HG03432 (cell line): Measurements from ENCODE around the gene PHETA2.

Experiments used
- ATAC-seq: cut with Tn5 transposase; IDR thresholded peaks from one replicate; pipeline ENCODE4 v1.9.1; 2021; ENCODE audit warnings: mild to moderate bottlenecking, moderate library complexity; ENCODE audit not compliant: unreplicated experiment

Gene PHETA2, protein sequence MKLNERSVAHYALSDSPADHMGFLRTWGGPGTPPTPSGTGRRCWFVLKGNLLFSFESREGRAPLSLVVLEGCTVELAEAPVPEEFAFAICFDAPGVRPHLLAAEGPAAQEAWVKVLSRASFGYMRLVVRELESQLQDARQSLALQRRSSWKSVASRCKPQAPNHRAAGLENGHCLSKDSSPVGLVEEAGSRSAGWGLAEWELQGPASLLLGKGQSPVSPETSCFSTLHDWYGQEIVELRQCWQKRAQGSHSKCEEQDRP

GRCh38 chr22:42074132-42074811 lies at the start of gene PHETA2:
Gene PHETA2 (plus strand): TSS chr22:42074248. CDS start chr22:42077294, 3,046 bp downstream.
- ATAC-seq, result no peak

DNA sequence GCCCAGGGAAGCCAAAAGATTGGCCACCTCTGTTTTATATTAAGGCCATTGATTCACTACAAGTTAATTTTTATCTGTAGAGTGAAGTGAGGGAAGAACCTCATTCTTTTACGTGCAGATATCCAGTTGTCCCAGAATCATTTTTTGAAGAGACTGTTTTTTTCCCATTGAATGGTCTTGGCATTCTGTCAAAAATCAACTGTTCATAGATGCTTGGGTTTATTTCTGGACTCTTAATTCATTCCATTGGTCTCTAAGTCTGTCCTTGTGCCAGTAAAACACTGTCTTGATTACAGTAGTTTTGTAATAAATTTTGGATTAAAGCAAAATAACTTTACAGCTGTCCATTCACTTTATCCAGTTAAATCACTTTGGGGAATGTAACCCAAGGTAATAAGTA lies 48.6 kb upstream of the PHETA2 start:
- no peak for ATAC-seq

GRCh38 chr22:42026705-42027104 lies 47.3 kb upstream of the PHETA2 start:
- no peak for ATAC-seq

- ATAC-seq, result no peak
Measured at GRCh38 chr22:42033263-42034181, 40.5 kb upstream of the PHETA2 start.

DNA sequence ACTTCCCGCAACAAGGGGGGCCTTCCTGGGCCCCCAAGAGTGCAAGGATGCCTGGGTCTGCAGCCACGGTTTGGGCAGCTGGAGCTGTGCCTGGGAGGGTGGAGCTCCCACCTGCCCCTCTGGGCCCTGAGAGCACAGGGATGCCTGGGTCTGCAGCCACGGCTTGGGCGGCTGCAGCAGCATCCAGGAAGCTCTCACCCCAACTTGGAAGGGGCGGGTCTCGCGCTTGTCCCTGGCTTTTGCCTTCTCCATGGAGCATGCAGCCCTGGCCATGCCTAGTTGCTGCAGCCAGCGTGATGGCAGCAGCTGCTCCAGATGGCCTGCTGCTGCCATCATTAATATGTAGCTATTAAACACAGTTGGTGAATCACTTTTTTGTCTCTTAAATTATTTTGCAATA lies 38.8 kb upstream of the PHETA2 start:
- no peak for ATAC-seq

DNA sequence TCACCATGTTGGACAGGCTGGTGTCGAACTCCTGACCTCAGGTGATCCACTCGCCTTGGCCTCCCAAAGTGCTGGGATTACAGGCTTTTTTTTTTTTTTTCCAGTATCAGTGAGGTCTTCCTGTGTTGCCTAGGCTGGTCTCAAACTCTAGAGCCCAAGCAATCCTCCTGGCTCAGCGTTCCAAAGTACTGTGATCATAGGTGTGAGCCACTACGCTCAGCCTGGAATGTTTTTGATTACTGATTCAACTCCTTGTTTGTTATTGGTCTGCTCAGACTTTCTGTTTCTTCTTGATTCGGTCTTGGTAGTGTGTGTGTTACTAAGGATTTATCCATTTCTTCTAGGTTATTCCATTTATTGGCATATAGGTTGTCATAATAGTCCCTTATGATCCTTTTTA lies 34.8 kb upstream of the PHETA2 start:
- ATAC-seq, result no peak

- no peak for ATAC-seq
Measured at GRCh38 chr22:42041784-42042183, 32.3 kb upstream of the PHETA2 start.

- ATAC-seq, result no peak
Measured at GRCh38 chr22:42050641-42051180, 23.3 kb upstream of the PHETA2 start.

DNA sequence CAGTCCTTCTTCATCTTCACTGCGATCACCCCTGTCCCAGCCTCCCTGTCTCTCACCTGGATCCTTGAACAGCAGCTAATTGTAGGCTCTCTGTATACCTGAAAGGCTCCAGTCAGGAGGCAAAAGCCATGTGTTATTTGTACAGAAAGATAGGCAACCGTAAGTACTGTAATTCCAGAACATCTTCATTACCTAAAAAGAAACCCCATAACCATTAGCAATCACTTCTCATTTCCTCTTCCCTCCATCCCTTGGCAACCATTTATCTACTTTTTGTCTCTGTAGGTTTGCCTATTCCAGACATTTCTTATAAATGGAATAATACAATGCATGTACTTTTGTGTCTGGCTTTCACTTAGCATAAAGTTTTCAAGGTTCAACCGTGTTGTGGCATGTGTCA lies 21.3 kb upstream of the PHETA2 start:
- no peak for ATAC-seq

DNA sequence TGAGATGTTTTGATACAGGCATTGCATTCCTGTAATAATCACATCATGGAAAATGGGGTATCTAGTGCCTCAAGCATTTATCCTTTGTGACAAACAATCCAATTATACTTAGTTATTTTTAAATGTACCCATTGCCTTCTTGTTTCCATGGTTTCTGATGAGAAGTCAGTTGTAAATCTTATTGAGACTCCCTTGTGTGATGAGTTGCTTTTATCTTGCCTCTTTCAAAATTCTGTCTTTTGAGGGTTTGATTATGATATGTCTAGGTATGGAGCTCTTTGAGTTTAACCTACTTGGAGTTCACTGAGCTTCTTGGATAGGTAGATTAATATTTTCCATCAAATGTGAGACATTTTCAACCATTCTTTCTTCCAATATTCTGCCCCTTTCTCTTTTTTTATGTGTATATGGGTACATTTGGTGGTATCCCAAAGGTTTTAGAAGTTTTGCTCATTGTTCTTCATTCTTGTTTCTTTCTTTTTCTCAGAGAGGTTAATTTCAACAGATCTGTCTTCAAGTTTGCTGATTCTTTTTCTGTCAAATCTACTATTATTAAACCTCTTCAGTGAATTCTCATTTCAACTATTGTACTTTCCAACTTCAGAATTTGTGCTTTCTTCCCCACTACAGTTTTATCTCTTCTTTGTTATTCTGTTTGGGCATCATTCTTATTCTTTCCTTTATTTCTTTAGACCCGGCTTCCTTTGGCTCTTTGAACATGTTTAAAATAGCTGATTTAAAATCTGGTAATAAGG lies 17.1 kb upstream of the PHETA2 start:
- no peak for ATAC-seq

- no peak for ATAC-seq
Measured at GRCh38 chr22:42060489-42060888, 13.6 kb upstream of the PHETA2 start.

- ATAC-seq, result no peak
Measured at GRCh38 chr22:42061041-42061440, 13.0 kb upstream of the PHETA2 start.

DNA sequence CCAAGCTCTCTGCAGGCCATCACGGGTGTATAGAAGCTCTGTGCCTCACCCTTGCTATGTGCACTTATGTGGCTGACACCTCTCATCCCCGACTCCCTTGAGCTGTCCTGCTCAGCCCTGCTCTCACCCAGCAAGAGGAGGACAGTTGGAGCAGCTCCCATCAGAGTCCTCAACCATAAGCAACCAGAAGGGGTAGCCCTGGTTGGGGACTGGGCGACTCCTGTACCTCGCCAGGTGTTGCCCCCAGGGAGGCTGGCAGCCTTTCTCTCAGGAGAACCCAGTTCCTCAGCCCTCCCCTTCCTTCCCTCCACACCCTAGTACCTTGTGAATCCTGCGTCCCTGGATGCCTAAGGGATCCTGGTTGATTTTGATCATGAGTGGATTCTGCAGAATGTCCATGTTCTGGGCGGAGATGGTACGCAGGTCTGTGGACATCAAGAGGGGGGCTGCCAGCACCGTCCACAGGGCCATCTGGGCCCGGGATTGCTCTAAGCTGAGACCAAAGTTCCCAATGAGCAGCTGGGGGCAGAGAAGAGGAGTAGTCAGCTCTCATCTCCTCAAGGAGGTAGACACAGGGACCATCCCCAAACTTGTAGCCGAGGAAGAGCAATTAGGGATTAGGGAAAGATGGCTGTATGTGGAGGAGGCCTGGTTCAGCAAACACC lies 11.4 kb upstream of the PHETA2 start:
- ATAC-seq, result no peak

DNA sequence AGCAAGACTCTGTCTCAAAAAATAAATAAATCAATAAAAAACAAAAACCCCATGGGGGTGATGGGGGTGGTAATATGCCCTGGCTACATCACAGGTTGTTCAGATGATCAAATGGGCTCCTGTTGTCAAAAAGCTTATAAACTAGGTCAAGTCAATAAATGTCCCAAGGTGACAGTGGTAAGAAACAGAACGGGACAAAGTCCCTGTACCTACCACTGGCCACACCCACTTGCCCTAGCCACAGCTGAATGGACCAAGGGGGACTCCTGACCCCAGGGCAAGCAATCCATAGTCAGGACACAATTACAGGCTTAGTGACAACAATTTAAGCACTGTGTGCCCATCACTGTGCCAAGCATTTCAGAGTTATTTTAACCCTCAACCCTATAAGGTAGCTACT lies 9.4 kb upstream of the PHETA2 start:
- ATAC-seq, result no peak

DNA sequence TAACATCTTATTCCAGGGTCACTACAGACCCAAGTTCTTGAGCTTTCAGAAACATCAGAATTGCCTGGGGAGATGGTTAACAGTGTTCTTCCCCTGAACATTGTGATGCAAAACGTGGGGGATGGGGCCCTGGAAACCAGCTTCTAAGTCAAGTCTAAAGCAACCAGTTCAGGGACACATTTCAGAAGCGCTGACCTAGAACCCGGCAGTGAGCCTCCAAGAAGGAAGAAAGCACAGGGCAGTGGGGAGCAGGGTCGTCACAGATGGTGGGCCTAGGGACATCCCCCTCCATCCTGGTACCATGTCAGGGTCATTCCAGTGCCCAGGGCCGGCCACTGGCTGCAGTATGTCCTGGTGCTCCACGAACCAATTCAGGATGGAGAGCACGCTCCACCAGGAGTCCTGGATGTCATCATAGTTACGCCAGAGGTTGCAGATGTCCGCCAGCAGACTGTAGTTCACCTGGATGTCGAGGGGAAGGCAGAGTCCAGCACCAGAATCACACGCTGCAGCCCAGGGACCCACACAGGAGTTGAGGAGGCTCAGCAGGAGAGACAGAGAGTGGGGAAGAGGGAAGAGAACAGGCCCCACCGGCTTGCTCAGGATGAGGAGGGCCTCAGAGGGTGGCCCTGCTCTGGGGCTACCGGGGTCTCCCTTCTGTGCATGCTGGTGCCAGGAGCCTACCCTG lies 8.5 kb upstream of the PHETA2 start:
- no peak for ATAC-seq

- ATAC-seq, result no peak
Measured at GRCh38 chr22:42066126-42066761, 7.8 kb upstream of the PHETA2 start.

GRCh38 chr22:42066937-42067336 lies 7.1 kb upstream of the PHETA2 start:
- ATAC-seq, result no peak

DNA sequence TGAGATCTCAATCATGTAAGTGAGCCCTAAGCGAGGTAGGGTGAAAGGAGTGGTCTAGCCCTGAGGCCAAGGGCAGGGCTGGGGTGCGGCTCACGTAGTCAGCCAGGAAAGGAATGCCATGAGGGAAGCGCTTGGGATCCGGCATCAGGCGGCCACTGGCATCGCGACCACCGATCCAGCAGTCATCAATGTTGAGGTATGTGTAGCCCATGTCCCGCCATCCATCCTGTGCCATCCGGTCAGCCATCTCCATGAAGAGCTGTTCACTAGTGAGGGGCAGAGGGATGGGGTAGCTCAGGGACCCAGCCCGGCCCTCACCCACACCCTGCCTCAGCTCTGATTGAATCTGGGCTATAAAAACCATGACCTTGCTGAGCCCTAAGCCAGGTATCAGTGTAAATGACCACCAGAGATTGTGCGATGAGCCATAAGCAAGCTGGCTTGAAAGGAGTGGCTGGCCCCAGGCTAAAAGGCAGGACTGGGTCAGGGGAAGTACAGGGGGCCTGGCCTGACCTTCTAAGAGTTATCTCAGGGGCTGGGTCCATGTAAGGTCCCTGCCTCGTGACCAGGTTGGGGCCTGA lies 6.3 kb upstream of the PHETA2 start:
- ATAC-seq, result no peak

DNA sequence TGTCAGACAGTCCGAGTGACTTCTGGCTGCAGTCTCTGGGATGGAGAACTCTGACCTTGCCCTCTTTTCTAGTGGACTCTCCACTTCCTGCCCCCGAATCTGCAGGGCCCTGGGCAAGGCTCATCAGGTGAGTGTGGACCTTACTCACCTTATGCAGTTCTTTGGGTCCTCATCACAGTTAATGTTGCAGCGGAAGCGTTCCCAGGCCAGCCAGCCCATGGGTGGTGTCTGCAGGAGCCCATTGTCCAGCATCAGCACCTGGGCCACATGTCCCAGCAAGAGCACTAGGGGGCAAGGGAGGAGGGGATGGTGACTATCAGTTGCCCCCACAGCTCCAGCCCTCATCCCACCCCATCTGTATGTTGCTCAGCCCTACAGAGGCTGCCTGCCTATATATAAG lies 5.8 kb upstream of the PHETA2 start:
- no peak for ATAC-seq
